ENCODE results near the gene OCIAD2. TPM values are rescaled to one million over a fixed set of nuclear protein-coding genes. Genes with fewer than 3 reads are reported as not detected.

The OCIAD2 gene
- total and polyA plus RNA-seq, 4 donors, result 8.5 to 159 (median 26.5) TPM

DNA sequence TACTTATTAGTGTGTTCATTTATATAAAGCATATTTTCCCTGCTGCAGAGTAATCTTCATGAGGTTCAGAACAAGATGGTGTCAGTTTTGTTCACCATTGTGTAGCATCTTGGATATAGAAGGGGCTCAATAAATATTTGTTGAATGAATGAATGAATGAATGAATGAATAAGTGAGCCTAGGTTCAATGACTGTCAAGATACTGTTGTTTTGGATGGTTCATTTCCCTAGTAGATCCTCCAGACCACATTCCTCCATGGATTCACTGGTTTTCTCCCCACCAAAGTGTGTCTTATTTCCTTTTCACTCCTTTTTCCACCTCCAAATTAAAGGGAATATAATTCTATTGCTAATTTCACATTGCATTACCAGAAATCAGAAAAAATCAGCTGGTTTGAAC, 2.1 kb upstream of the OCIAD2 start (continued):
- TF ChIP-seq, protein P1, sequence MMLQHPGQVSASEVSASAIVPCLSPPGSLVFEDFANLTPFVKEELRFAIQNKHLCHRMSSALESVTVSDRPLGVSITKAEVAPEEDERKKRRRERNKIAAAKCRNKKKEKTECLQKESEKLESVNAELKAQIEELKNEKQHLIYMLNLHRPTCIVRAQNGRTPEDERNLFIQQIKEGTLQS (IDR thresholded peaks at IDR 0.05), result no peak
- TF ChIP-seq HNF4A (conservative IDR thresholded peaks at IDR 0.05), result no peak
- TF ChIP-seq RAD21 (IDR thresholded peaks at IDR 0.05), result no peak
- TF ChIP-seq YY1 (IDR thresholded peaks at IDR 0.05), result no peak

DNA sequence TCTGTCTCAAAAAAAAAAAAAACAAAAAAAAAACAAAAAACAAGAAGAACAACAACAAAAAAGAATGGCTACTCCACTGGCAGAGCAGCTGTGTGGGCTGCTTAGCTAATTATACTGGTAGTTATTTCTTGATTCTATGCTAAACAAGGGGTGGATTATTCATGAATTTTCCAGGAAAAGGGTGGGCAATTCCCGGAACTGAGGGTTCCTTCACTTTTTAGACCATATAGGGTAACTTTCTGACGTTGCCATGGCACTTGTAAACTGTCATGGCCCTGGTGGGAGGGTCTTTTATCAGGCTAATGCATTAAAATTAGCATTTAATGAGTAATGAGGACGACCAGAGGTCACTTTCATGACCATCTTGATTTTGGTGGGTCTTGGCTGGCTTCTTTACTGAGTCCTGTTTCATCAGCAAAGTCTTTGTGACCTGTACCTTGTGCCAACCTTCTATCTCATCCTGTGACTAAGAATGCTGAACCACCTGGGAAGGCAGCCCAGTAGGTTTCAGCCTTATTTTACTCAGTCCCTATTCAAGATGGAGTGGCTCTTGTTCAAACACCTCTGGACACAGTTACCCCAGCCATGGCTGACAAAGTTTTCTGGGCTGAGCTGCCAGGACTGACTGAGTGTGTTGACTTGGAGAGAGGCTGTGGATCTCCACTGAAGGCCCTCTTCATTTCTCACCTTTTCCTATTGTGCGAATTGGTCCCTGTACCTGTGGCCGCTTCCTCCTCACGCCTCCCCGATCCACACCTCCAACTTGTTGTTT, 1.3 kb upstream of the OCIAD2 start:
- Histone ChIP-seq H3K4me3 (ENCODE audit: low read depth in 1 of 3, low read length in 3 of 3) (no peak overlapping the region), H3K27me3 (ENCODE audit: control insufficient read depth in 4 of 4, insufficient read depth in 4 of 4, low read length in 3 of 4) (no peaks in the 10 kb centered on the region), H3K27ac (ENCODE audit: low read depth in 1 of 2, low read length in 2 of 2) (no peak overlapping the region), H3K4me1 (ENCODE audit: control insufficient read depth in 4 of 4, insufficient read depth in 4 of 4, low read length in 3 of 4) (peaks cover 7 to 26% (median 15%) of the 10 kb centered on the region in 4 donors), H3K9ac (ENCODE audit: low read depth in 1 of 2, low read length in 2 of 2) (no peak overlapping the region), H3K36me3 (ENCODE audit: control insufficient read depth in 4 of 4, insufficient read depth in 3 of 4, low read depth in 1 of 4, low read length in 3 of 4) (peaks cover 0 to 2% (median 0%) of the 10 kb centered on the region in 4 donors), H3K9me3 (ENCODE audit: control insufficient read depth in 4 of 4, low read length in 3 of 4) (no peaks in the 10 kb centered on the region)
- no peak for DNase-seq (ENCODE audit: low spot score)
- WGBS, result 94% methylated on average over 7 of the region's 7 CpGs
- TF ChIP-seq HNF4G (IDR thresholded peaks at IDR 0.05) (no peak), NR2F2 (IDR thresholded peaks at IDR 0.05) (no peak), EGR1 (IDR thresholded peaks at IDR 0.05; ENCODE audit: low read depth in 2 of 2) (no peak), FOXA2 (IDR thresholded peaks at IDR 0.05) (no peak), HNF4A (conservative IDR thresholded peaks at IDR 0.05) (no peak), YY1 (IDR thresholded peaks at IDR 0.05) (no peak), TAF1 (conservative IDR thresholded peaks at IDR 0.05) (no peak), FOXA1 (IDR thresholded peaks at IDR 0.05) (no peak), JUND (IDR thresholded peaks at IDR 0.05) (no peak), SP1 (IDR thresholded peaks at IDR 0.05) (no peak), RAD21 (IDR thresholded peaks at IDR 0.05) (no peak), GABPA (IDR thresholded peaks at IDR 0.05 in 1 of 2, conservative IDR thresholded peaks at IDR 0.05 in 1 of 2) (no peak), RXRA (IDR thresholded peaks at IDR 0.05) (no peak)
- TF ChIP-seq, protein P2, sequence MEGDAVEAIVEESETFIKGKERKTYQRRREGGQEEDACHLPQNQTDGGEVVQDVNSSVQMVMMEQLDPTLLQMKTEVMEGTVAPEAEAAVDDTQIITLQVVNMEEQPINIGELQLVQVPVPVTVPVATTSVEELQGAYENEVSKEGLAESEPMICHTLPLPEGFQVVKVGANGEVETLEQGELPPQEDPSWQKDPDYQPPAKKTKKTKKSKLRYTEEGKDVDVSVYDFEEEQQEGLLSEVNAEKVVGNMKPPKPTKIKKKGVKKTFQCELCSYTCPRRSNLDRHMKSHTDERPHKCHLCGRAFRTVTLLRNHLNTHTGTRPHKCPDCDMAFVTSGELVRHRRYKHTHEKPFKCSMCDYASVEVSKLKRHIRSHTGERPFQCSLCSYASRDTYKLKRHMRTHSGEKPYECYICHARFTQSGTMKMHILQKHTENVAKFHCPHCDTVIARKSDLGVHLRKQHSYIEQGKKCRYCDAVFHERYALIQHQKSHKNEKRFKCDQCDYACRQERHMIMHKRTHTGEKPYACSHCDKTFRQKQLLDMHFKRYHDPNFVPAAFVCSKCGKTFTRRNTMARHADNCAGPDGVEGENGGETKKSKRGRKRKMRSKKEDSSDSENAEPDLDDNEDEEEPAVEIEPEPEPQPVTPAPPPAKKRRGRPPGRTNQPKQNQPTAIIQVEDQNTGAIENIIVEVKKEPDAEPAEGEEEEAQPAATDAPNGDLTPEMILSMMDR (IDR thresholded peaks at IDR 0.05; ENCODE audit: low read depth, low read length, missing input control), result no peak
- TF ChIP-seq, protein P3, sequence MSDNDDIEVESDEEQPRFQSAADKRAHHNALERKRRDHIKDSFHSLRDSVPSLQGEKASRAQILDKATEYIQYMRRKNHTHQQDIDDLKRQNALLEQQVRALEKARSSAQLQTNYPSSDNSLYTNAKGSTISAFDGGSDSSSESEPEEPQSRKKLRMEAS (IDR thresholded peaks at IDR 0.05), result no peak
- TF ChIP-seq, protein P1 (IDR thresholded peaks at IDR 0.05), result no peak
- TF ChIP-seq, protein P4, sequence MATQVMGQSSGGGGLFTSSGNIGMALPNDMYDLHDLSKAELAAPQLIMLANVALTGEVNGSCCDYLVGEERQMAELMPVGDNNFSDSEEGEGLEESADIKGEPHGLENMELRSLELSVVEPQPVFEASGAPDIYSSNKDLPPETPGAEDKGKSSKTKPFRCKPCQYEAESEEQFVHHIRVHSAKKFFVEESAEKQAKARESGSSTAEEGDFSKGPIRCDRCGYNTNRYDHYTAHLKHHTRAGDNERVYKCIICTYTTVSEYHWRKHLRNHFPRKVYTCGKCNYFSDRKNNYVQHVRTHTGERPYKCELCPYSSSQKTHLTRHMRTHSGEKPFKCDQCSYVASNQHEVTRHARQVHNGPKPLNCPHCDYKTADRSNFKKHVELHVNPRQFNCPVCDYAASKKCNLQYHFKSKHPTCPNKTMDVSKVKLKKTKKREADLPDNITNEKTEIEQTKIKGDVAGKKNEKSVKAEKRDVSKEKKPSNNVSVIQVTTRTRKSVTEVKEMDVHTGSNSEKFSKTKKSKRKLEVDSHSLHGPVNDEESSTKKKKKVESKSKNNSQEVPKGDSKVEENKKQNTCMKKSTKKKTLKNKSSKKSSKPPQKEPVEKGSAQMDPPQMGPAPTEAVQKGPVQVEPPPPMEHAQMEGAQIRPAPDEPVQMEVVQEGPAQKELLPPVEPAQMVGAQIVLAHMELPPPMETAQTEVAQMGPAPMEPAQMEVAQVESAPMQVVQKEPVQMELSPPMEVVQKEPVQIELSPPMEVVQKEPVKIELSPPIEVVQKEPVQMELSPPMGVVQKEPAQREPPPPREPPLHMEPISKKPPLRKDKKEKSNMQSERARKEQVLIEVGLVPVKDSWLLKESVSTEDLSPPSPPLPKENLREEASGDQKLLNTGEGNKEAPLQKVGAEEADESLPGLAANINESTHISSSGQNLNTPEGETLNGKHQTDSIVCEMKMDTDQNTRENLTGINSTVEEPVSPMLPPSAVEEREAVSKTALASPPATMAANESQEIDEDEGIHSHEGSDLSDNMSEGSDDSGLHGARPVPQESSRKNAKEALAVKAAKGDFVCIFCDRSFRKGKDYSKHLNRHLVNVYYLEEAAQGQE (IDR thresholded peaks at IDR 0.05), result no peak
- TF ChIP-seq, protein P5, sequence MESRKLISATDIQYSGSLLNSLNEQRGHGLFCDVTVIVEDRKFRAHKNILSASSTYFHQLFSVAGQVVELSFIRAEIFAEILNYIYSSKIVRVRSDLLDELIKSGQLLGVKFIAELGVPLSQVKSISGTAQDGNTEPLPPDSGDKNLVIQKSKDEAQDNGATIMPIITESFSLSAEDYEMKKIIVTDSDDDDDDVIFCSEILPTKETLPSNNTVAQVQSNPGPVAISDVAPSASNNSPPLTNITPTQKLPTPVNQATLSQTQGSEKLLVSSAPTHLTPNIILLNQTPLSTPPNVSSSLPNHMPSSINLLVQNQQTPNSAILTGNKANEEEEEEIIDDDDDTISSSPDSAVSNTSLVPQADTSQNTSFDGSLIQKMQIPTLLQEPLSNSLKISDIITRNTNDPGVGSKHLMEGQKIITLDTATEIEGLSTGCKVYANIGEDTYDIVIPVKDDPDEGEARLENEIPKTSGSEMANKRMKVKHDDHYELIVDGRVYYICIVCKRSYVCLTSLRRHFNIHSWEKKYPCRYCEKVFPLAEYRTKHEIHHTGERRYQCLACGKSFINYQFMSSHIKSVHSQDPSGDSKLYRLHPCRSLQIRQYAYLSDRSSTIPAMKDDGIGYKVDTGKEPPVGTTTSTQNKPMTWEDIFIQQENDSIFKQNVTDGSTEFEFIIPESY (IDR thresholded peaks at IDR 0.05), result no peak
